GM18526 (cell line): Measurements from ENCODE around the gene MCOLN3.

ENCODE experiments used
- POLR2A ChIP-seq: IDR thresholded peaks from 3 replicates; pipeline ENCODE4 v1.6.1; 2011; ENCODE audit not compliant: insufficient read length; ENCODE audit errors: extremely low read depth

Gene MCOLN3, protein sequence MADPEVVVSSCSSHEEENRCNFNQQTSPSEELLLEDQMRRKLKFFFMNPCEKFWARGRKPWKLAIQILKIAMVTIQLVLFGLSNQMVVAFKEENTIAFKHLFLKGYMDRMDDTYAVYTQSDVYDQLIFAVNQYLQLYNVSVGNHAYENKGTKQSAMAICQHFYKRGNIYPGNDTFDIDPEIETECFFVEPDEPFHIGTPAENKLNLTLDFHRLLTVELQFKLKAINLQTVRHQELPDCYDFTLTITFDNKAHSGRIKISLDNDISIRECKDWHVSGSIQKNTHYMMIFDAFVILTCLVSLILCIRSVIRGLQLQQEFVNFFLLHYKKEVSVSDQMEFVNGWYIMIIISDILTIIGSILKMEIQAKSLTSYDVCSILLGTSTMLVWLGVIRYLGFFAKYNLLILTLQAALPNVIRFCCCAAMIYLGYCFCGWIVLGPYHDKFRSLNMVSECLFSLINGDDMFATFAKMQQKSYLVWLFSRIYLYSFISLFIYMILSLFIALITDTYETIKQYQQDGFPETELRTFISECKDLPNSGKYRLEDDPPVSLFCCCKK

DNA sequence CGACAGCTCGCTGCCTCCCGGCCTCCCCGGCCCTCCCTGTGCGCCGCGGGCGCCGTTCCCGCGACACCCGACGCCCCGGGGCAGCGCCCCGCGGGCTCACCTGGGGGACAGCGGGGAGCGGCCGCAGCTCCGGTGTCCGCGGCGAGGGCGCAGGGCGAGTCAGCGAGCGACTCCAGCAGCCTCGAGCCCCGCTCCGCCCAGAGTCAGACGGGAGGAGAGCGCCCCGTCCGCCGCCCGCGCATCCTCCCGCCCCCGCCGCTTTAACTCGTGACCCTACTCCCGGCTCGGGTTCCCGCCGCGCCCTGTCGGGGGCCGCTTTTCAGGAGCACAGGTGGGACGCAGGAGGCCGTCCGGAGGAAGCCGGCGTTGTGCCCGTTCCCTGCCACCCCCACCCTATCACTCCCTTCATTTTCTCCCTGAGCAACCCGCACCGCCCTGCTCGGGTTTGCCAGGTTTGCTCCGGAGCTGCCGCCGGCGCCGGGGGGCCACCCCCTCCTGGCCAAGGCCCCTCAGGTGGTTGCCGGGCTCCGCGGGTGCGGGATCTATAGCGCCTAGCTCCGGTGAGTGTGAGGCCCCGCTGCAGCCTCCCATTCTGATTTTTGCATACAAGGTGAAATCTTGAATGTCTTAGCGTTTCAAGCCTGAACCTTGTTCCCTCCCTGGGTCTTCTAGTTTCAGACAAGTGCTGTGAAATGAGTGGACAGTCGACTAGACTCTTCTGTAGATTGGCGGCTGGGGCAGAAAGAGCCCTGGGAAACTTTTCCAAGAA is at the start of gene MCOLN3:
Gene MCOLN3, minus strand, starts transcription at position 205 of the 769 bp plus-strand sequence. CDS start 3,140 bp downstream, outside the sequence.
- TF ChIP-seq POLR2A, result no peak

DNA sequence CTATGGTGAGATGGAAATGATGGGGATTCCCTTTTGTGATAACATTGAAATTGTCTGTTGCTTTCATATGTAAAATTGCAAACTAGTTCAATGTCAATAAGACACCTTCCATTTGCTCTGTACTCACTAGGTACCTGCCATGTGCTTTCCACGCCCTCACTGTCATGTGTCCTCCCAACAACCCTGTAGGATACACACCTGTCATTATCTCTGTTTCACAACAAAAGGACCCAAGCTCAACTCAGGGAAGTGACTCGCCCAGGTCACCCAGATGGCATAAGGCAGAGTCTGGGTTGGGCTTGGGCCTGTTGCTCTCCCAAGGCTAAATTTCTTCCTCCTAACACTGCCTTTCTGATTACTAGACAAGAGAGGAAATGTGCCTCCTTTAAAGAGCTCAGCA is 45.3 kb upstream of the MCOLN3 start:
- no peak for TF ChIP-seq POLR2A

DNA sequence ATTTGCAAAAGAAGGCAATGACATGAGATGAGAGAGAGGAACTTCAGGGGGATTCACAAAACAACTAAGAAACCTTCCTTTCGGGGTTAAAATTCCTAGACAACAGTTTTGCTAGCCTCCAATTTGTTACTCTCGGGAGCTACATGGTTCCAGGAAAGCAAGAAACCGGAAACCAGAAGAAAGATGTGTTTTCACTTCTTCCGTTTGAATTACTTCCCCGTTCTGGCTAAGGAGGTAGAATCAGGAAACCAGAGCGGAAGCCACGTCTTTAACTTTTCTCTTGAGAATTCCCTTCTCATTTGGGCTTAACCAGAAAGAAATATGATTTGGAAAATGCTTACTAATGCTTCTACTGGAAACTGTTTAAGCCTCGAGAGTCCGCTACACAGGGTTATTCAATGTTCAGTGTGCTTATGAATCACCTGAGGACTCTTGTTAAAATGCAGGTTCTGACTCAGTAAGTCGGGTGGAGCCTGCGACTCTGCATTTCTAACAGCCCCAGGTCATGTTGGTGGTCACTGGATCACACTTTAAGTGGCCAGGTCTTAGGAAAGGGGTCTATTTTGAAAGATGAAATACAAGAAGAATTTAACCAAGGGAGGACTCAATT is 43.5 kb upstream of the MCOLN3 start:
- TF ChIP-seq POLR2A, result no peak

DNA sequence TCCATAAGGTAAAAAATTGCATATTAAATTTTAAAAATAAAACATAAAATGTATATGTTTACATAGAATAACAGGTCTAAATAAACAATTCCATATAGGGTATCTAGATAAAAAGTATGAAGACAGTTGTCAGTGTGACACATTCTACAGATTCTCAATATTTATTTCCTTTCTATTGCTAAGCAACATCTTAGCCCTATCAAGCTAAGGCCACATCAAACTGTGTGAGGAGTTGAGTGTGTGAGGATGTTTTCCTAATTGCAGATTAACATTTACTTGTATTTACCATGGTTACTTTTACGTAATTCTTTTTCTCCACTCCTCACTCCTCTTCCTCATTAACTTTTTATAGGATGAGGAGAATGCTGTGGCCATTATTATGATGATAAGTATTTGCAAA is 41.9 kb upstream of the MCOLN3 start:
- no peak for TF ChIP-seq POLR2A

DNA sequence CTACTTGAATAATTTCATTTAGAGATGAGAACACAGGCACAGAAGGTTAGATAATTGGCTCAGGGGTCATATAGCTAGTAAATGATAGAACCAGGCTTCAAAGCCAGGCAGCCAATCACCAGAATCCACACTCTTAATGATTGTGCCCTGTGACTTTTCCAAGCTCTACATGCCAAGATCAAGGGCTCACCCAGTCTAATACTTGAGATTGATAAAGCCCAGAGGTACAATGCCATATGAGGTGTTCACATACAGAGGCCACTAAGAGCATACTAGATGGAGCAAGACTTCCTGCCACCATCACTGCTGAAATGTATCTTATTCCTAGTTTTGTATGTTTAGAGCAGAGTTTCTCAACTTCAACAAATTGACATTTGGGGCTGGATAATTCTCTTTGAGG is 40.9 kb upstream of the MCOLN3 start:
- TF ChIP-seq POLR2A, result no peak

DNA sequence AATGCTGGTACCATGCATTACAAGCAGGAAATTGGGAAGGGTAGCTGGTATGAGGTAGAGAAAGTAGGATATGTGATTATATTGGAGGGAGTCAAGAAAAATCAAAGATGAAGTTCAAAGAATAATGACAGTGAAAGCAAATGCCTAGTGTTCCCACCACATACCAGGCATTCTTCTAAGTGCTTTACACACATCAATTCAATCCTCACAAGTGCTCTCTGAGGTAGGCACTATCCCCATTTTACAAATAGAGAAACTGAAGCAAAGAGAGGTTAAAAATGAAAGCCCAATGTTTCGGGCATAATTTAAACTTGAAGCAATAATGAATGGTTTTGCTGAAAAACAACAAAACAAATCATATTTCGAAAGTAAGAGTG is 40.1 kb upstream of the MCOLN3 start:
- TF ChIP-seq POLR2A, result no peak

DNA sequence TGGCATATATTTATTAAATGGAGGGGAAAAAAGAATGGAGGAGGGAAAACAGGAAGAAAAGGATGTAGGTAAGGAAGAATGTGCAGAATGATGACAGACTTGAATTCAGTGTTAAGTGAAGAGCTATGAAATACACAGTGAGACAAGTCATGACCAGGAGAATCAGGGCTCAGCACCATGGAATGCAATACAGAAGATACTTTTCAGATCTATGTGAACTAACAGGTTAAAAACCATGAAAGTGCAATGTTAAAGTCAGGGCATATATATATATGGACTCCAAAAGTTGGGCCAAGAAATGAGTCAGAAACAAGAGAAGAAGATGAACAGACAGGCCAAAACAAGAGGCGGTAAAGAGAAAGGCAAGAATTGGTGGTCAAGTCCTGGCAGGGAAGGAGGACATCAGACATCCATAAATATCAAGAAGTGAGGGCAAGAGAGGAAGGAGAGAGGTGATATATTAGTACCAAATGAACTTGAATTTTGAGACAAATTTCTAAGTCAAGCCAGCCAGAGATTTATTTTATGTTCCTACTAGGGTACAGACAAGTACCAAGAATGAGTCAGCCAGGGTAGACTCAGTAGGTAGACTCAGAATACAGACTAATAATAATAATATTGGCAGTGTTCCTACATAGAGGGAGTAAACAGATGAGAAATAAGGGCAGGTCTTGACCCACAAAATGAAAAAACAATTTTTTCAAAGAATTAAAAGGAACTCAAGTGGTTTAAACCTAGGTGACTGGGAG is 39.5 kb upstream of the MCOLN3 start:
- no peak for TF ChIP-seq POLR2A

DNA sequence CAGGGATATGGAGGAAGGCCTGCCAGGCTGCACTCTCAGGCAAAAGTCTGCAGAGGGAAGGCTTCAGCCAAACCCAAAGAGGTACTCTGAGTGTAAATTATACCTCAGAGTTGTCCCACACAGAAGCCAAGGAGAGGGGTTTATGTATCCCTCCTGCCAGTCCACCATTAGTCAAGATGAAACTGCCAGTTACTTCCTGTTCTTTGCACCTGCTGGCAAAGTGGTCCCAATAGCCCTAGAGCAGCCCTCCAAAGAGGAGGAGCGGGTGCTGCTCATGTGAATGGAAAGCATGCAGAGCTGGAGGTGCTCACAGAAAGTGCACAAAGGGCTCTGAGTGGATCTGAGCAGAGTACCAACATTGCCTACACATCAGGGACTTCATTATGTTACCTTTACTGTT is 37.1 kb upstream of the MCOLN3 start:
- TF ChIP-seq POLR2A, result no peak

DNA sequence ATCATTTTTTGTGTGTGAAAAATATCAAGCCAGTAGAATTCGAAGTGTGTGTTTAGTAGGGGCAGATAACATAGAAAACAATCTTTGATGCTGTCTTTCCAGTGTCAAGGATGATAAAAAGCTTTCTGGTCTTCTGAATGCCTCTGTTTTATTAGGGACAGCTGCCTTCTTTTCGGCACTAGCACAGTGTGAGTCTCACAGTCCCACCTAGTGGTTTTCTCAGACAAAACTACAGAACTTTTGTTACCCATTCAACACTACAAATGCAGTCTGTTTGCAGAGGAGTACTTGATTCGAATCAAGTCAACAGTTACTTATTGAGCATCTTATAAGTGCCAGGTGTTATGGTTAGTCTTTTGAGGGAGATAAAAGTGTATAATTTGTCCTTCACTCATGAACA is 30.6 kb upstream of the MCOLN3 start:
- TF ChIP-seq POLR2A, result no peak

DNA sequence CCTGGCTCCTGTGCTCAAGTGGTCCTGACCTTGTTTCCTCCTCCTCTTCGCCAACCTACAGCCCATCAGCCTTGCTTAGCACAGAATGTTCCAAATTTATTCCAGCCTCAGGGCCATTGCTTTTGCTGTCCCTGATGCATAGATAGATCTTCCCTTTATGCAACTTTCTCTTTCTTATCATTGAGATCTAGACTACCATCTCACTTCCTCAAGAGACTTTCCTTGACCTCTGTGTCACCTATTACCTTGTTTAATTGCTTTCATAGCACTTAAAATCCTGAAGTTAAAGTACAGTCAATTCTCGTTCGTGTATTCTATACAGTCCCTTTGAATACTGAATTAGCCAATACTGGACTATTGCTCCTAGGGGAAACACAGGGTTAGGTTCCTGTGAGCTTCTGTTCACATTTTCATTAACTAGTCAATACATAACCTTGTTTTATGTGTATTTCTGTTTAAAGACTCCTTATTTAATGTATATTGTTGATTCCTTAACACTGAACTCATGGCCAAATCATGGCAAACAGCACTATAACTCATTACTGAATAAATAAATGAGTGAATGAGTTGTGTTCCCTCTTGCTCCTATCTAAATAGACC is 26.2 kb upstream of the MCOLN3 start:
- TF ChIP-seq POLR2A, result no peak

DNA sequence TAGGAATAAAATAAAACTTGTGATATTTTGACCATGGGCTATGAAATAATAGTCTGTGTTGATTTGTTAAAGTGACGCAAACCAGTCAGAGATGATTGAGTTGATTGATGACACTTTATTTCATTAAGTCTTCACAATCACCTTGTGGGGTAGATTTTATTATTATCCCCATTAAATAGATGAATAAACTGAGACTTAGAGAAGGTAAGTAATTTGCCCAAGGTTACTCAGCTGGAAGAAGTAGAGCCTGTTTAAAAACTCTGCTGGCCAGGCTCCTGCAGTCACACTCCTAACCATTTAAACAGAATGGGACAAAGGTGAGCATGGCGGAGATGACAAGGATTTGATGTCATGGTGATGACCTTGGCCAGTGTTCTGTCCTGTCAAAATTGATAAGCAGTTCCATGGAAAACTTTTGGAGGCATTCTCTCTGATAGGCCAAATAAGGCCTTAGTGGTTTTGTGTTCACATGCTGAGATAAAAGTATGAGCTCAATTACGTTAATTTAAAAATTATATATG is 22.7 kb upstream of the MCOLN3 start:
- TF ChIP-seq POLR2A, result no peak

DNA sequence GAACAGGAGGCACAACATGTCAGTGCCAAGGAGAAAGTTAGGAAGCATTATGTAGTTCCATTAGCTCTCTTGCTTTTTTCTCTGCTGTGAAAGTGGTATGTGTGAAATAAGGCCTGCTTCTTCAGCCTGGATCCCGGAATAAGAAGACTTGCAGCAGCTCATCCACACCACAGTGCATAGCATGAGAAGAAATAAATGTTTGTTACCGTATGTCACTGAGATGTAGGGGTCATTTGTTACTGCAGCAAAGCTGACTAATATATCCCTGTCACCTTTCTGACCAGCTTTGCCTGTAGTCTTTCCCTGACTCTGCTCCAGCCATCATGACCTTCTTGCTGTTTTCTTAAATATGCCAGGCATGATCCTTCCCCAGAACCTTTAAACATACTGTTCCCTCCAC is 20.5 kb upstream of the MCOLN3 start:
- TF ChIP-seq POLR2A, result no peak

DNA sequence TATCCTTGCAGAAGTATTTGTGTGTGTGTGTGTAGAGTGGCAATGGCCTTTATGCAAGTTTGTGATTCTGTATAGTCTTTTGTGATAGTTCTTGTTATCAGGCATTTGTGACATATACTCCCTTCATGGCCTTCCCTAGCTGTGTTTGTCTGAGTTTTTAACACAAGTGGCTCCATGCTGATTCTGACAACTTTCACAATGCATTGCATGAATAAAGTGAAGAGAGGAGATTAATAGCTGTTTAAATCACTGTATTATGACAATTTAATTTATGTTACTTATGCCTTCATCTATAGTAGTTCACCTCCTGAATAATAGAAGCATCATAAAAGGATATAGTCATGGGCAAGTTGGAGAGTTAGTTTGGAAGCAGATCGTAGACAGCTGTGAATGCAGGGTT is 17.2 kb upstream of the MCOLN3 start:
- TF ChIP-seq POLR2A, result no peak

DNA sequence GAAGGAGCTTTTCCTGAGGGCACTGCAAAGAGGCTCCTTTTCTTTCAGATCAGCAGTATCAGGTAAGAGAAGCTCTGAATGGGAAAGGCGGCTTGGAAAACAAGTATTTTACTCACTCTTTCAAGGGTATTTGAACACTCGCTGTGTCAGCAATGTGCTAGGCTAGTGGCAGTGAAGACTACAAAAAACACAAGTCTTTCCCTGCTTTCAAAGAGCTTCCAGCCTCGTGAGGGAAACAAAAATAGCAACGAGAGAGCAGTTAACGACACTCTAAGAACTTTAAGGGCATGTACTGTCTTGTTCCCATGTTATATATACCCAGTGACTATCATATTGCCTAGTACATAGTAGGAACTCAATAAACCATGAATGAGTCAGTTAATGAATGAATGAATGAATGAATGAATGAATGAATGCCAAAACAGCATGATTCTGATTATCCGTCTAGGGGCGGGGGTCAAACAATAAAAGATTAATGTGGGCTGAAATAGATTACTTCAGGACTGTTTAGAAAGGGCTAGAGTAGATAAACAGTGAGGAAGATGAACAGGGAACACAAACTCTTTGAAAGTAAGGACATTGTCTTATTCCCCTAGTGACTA is 14.2 kb upstream of the MCOLN3 start:
- TF ChIP-seq POLR2A, result no peak

DNA sequence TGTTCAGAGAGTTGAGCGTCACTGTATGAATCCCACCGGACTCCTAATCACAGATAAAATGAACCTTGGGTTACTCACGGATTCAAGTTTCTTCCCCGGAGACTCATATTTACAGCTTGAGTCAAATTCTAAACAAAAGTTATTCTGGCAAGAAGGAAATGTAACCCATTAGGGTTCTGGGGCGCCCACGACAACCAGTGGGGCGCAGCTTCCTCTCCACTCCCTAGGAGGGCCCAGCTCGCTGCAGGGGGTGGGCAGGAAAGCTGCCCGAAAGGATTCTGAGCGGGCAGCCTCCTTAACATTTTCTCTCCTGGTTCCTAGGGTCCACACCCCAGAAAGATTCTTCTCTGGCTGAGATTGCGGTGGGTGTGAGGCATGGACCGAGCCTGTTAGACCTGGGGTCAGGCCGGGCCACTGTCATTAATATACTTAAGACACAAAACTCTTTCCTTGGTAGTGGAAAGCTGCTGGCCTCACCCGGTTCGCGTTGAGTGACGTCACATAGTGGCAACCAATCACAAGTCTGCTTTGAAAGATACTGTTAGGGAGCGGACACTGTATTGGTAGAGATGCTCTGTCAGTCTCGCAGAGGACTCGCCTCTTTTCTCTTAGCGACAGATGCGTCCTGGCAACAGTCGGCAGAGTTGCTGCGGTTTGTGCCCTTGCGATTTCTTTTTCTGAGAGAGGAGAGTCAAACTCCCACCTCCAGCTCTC is 13.6 kb upstream of the MCOLN3 start:
- TF ChIP-seq POLR2A, result no peak
